Fibroblast of lung (primary cell): ENCODE results near the gene DUS3L. TPM values are rescaled to one million over a fixed set of nuclear protein-coding genes. Genes with fewer than 3 reads are reported as not detected.

Experiments
- DNase-seq, 2 donors: peaks; one replicate each; pipeline versions ENCODE4 v3.0.0 to v3.0.0-alpha.2; 2010; ENCODE audit warnings: low read depth in 2 of 2
- H2AFZ ChIP-seq: 2 replicates; pipeline ENCODE4 v1.5.1; 2012; ENCODE audit warnings: low read length, control low read depth, inconsistent platforms
- H3K27ac ChIP-seq: 2 replicates; pipeline ENCODE4 v1.5.1; 2011; ENCODE audit warnings: low read length, control low read depth; ENCODE audit not compliant: insufficient read depth
- H3K27me3 ChIP-seq: 2 replicates; pipeline ENCODE4 v1.5.1; 2011; ENCODE audit warnings: mild to moderate bottlenecking, low read length; ENCODE audit not compliant: control insufficient read depth, insufficient read depth
- H3K36me3 ChIP-seq: 2 replicates; pipeline ENCODE4 v1.5.1; 2011; ENCODE audit warnings: low read length; ENCODE audit not compliant: control insufficient read depth, insufficient read depth
- H3K4me1 ChIP-seq: 2 replicates; pipeline ENCODE4 v1.5.1; 2011; ENCODE audit warnings: low read length; ENCODE audit not compliant: control insufficient read depth, insufficient read depth; ENCODE audit errors: extremely low read depth
- H3K4me2 ChIP-seq: 2 replicates; pipeline ENCODE4 v1.5.1; 2011; ENCODE audit warnings: low read length, control low read depth; ENCODE audit not compliant: insufficient read depth; ENCODE audit errors: extremely low read depth
- H3K4me3 ChIP-seq, 4 experiments: fragments of 200-600 bp in 1 of 4; sonication (generic) in 1 of 4; replicated peaks in 1 of 4; 2 replicates each; pipeline ENCODE4 v1.5.1; 2011 to 2016; ENCODE audit warnings: low read length in 4 of 4, low read depth in 3 of 4, mild to moderate bottlenecking in 3 of 4, control low read depth in 2 of 4, inconsistent platforms in 1 of 4, mixed read lengths in 1 of 4; ENCODE audit not compliant: insufficient read depth in 1 of 4; ENCODE audit errors: control extremely low read depth in 1 of 4
- H3K79me2 ChIP-seq: 2 replicates; pipeline ENCODE4 v1.5.1; 2012; ENCODE audit warnings: mild to moderate bottlenecking, low read length, inconsistent platforms; ENCODE audit not compliant: control insufficient read depth, insufficient read depth
- H3K9ac ChIP-seq: 2 replicates; pipeline ENCODE4 v1.5.1; 2011; ENCODE audit warnings: mild to moderate bottlenecking, low read length, control low read depth; ENCODE audit not compliant: insufficient read depth
- H3K9me3 ChIP-seq: 2 replicates; pipeline ENCODE4 v1.5.1; 2012; ENCODE audit warnings: low read depth, low read length; ENCODE audit not compliant: control insufficient read depth, insufficient read depth
- H4K20me1 ChIP-seq: 2 replicates; pipeline ENCODE4 v1.5.1; 2011; ENCODE audit warnings: low read length; ENCODE audit not compliant: control insufficient read depth, insufficient read depth; ENCODE audit errors: extremely low read depth
- EZH2 ChIP-seq: IDR thresholded peaks from 2 replicates; pipeline ENCODE4 v1.5.1; 2012; ENCODE audit warnings: low read length, control low read depth, mild to moderate bottlenecking; ENCODE audit errors: missing control alignments
- polyA minus RNA-seq: library from RNA; depleted of rRNA, polyadenylated mRNA; stranded (reverse); fragments of >200 nt; gene quantifications from 2 replicates; pipeline ENCODE4 v1.2.3, GENCODE V29; 2011; ENCODE audit warnings: low replicate concordance
- polyA plus RNA-seq, 2 donors: library from polyadenylated mRNA; depleted of rRNA in 1 of 2; stranded (reverse) in 1 of 2; unstranded in 1 of 2; fragments of >200 nt; gene quantifications; 2 replicates each; pipeline ENCODE4 v1.2.1, GENCODE V29; 2011 to 2012; ENCODE audit warnings: missing spikeins in 1 of 2
- total RNA-seq: library from RNA; depleted of rRNA; stranded (reverse); fragments of >200 nt; gene quantifications from 2 replicates; pipeline ENCODE4 v1.2.1, GENCODE V29; 2014
- TF ChIP-seq, protein P1 (sequence below), 2 donors: IDR thresholded peaks in 1 of 2; conservative IDR thresholded peaks in 1 of 2; 1 replicate in 1 of 2; 2 replicates in 1 of 2; pipeline ENCODE4 v1.5.1; 2011 to 2012; ENCODE audit warnings: low read length in 2 of 2, control low read depth in 1 of 2, inconsistent platforms in 1 of 2, low read depth in 1 of 2, mild to moderate bottlenecking in 1 of 2

DUS3L gene, protein sequence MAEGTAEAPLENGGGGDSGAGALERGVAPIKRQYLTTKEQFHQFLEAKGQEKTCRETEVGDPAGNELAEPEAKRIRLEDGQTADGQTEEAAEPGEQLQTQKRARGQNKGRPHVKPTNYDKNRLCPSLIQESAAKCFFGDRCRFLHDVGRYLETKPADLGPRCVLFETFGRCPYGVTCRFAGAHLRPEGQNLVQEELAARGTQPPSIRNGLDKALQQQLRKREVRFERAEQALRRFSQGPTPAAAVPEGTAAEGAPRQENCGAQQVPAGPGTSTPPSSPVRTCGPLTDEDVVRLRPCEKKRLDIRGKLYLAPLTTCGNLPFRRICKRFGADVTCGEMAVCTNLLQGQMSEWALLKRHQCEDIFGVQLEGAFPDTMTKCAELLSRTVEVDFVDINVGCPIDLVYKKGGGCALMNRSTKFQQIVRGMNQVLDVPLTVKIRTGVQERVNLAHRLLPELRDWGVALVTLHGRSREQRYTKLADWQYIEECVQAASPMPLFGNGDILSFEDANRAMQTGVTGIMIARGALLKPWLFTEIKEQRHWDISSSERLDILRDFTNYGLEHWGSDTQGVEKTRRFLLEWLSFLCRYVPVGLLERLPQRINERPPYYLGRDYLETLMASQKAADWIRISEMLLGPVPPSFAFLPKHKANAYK
- total RNA-seq (18.7 and 20.5 TPM in 2 replicates), polyA plus RNA-seq (8.8 and 14.4 TPM in 2 replicates), polyA minus RNA-seq (5.5 and 11.0 TPM in 2 replicates)
- polyA plus RNA-seq (2012) = 12.8 and 22.9 TPM in 2 replicates

DNA sequence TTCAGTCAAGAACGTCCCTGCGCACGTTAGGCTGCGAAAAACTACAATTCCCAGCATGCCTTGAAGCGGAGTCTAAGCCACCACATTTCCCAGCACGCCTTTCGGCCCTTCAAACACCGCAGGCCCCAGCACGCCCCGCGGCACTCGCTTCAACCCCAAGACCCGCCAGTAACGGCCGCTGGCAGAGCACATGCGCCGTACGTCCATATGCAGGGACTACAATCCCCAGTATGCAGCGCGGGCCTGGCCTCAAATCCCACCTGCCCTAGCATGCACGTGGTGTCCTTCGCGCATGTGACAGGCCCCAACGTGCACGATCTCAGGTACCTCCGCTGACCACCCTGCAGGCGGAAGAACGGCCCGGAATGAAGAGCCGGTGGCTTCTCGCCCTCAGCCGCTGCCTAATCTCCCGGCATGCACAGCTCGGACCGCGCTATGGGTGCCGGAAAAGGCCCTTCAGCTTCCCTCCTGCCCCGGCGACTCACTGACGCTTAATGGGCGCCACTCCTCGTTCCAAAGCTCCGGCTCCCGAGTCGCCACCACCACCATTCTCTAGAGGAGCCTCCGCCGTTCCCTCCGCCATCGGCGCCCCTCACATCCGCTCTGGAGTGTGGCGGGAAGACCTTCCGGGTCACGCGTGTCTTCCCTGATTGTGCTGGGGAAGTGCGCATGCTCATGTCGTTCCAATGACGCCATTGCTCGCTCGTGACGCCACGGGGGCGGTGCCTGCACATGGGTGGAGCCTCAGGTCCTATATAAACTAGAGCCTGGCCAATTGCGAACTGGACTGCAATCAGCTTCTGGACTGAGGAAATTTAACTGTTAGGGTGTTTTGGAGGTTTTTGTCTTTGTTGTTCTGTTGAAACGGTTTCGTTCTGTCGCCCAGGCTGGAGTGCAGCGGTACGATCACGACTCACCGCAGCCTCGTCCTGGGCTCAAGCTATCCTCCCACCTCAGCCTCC, at the start of gene DUS3L:
Gene DUS3L (minus strand): TSS at position 605 of the 962 bp plus-strand sequence. CDS start 22 bp downstream, at position 583.
- TF ChIP-seq, protein P1, sequence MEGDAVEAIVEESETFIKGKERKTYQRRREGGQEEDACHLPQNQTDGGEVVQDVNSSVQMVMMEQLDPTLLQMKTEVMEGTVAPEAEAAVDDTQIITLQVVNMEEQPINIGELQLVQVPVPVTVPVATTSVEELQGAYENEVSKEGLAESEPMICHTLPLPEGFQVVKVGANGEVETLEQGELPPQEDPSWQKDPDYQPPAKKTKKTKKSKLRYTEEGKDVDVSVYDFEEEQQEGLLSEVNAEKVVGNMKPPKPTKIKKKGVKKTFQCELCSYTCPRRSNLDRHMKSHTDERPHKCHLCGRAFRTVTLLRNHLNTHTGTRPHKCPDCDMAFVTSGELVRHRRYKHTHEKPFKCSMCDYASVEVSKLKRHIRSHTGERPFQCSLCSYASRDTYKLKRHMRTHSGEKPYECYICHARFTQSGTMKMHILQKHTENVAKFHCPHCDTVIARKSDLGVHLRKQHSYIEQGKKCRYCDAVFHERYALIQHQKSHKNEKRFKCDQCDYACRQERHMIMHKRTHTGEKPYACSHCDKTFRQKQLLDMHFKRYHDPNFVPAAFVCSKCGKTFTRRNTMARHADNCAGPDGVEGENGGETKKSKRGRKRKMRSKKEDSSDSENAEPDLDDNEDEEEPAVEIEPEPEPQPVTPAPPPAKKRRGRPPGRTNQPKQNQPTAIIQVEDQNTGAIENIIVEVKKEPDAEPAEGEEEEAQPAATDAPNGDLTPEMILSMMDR (conservative IDR thresholded peaks at IDR 0.05 in 1 of 2, IDR thresholded peaks at IDR 0.05 in 1 of 2; ENCODE audit: low read depth in 1 of 2, low read length in 2 of 2) = no peak
- no peak for TF ChIP-seq EZH2
- no peaks in the 10 kb centered on the region for H3K27me3 ChIP-seq
- DNase-seq = peak; percentile 98 to 99
- peak within 1 kb of the TSS; percentile 76 for H2AFZ ChIP-seq
- peaks cover 31% of the 10 kb centered on the region for H3K36me3 ChIP-seq
- H3K4me2 ChIP-seq = peak within 1 kb of the TSS; percentile 98
- no peaks in the 10 kb centered on the region for H4K20me1 ChIP-seq
- H3K9me3 ChIP-seq = no peaks in the 10 kb centered on the region
- peak within 1 kb of the TSS; percentile 97 for H3K27ac ChIP-seq
- peak within 1 kb of the TSS; percentile 68 to 86 (median 72) for H3K4me3 ChIP-seq
- H3K9ac ChIP-seq = peak within 1 kb of the TSS; percentile 91
- H3K4me1 ChIP-seq = peaks cover 4% of the 10 kb centered on the region
- peaks cover 6% of the 10 kb centered on the region for H3K79me2 ChIP-seq

DNA sequence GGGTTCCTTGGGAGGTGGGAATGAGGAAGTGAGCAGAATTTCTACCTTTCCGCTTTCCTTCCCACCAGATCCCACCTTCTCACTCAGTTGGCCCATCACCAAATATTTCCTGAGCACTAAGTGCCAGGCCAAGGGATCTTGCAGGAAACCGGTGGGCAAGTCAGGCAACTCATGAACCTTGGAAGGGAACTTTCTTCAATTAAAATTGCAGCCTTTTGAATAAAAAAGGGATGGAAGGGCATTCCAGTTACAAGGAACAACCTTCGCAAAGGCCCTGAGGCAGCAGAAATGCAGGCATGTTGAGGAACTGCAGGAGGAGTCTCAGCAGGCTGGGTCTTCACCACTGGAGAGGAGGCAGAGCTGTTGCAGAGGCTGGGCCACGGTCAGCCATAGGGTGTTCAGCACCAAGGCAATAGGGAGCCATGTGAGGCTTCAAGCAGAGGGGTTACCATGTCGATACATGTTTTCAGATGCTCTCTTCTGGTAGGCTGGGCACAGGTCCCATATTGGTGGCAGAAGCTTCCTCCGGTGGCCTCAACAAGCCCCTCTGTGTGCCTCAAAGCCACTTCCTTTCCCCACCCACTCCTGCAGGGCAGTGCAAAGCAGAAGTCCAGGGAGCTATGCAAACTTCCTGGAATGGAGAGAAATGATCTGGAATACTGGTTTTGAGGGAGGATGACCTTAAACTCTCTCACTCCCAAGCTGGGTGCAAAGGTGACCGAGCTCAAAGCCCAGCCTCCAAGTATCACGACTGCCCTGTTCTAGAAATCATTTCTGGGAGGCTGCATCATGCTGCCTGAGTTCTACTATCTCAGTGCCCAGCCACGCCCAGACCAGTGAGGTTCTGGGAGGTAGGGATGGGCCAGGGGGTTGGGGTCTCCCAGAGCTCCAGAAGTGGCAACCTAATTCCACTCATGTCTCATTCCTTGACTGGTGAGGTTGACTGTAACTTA, 48.4 kb upstream of the DUS3L start, which contains the start of gene FUT6:
Gene FUT6 (minus strand): TSS at position 638 of the 953 bp plus-strand sequence. CDS start 7,135 bp downstream, outside the sequence.
- Histone ChIP-seq H3K4me3 (no peak within 1 kb of the TSS), H3K79me2 (no peaks in the 10 kb centered on the region), H3K27me3 (no peaks in the 10 kb centered on the region), H4K20me1 (no peaks in the 10 kb centered on the region), H3K4me2 (no peak within 1 kb of the TSS), H3K27ac (no peak within 1 kb of the TSS), H3K9ac (no peak within 1 kb of the TSS), H3K4me1 (no peaks in the 10 kb centered on the region), H3K36me3 (no peaks in the 10 kb centered on the region), H3K9me3 (no peaks in the 10 kb centered on the region), H2AFZ (no peak within 1 kb of the TSS)
- DNase-seq = no peak
- no peak for TF ChIP-seq EZH2
- TF ChIP-seq, protein P1 (conservative IDR thresholded peaks at IDR 0.05 in 1 of 2, IDR thresholded peaks at IDR 0.05 in 1 of 2; ENCODE audit: low read depth in 1 of 2, low read length in 2 of 2) = no peak
